AG08395 (cell line): ENCODE results near the gene OR1D2.
A peak's percentile ranks its signal among the peaks of the same experiment; 100 is the strongest.
"Not testable (repeated sequence)": the region's sequence is repeated elsewhere in the genome, so short reads cannot be mapped to it uniquely, and the experiment has no call there.

Source experiments
- DNase-seq: peaks from one replicate; pipeline ENCODE4 v3.0.0; 2012; ENCODE audit warnings: mixed read lengths, low spot score

OR1D2 gene

GRCh38 chr17:3104322-3104721 is at the start of gene OR1D2:
Gene OR1D2 (minus strand): TSS chr17:3104422. CDS start chr17:3092996, 11,426 bp downstream.
- DNase-seq: no peak

- not testable (repeated sequence) for DNase-seq
Observed at GRCh38 chr17:3137494-3137893, 33.3 kb upstream of the OR1D2 start.

- DNase-seq: no peak
Observed at GRCh38 chr17:3127451-3127850, 23.2 kb upstream of the OR1D2 start, which contains the start of gene OR1G1. Gene OR1G1 (minus strand): TSS chr17:3127551. CDS start chr17:3127551, 0 bp downstream.

- DNase-seq: not testable (repeated sequence)
Observed at GRCh38 chr17:3073850-3074249, 30.4 kb downstream of the OR1D2 start.

- not testable (repeated sequence) for DNase-seq
Observed at GRCh38 chr17:3065192-3065591, 39.0 kb downstream of the OR1D2 start.

- not testable (repeated sequence) for DNase-seq
Observed at GRCh38 chr17:3063507-3063906, 40.7 kb downstream of the OR1D2 start, which contains the start of gene OR1D5. Gene OR1D5 (minus strand): TSS chr17:3063607. CDS start chr17:3063607, 0 bp downstream.

GRCh38 chr17:3062824-3063377 is 41.3 kb downstream of the OR1D2 start:
- not testable (repeated sequence) for DNase-seq

- DNase-seq: not testable (repeated sequence)
Observed at GRCh38 chr17:3054868-3055267, 49.4 kb downstream of the OR1D2 start.

- DNase-seq: no peak
Observed at GRCh38 chr17:3049705-3050295, 54.4 kb downstream of the OR1D2 start.

- peak; percentile 98 for DNase-seq
Observed at GRCh38 chr17:3048727-3049471, 55.3 kb downstream of the OR1D2 start.

- DNase-seq: no peak
Observed at GRCh38 chr17:3046753-3047152, 57.5 kb downstream of the OR1D2 start.

GRCh38 chr17:3043737-3044365 is 60.4 kb downstream of the OR1D2 start:
- DNase-seq: no peak

GRCh38 chr17:3040882-3041281 is 63.3 kb downstream of the OR1D2 start:
- no peak for DNase-seq

- no peak for DNase-seq
Observed at GRCh38 chr17:3039736-3040135, 64.5 kb downstream of the OR1D2 start.

GRCh38 chr17:3038941-3039340 is 65.3 kb downstream of the OR1D2 start:
- DNase-seq: no peak
